Measurements from ENCODE around the gene RUNDC3A.
"Not testable (repeated sequence)": the region's sequence is repeated elsewhere in the genome, so short reads cannot be mapped to it uniquely, and the experiment has no call there.

RUNDC3A gene

DNA sequence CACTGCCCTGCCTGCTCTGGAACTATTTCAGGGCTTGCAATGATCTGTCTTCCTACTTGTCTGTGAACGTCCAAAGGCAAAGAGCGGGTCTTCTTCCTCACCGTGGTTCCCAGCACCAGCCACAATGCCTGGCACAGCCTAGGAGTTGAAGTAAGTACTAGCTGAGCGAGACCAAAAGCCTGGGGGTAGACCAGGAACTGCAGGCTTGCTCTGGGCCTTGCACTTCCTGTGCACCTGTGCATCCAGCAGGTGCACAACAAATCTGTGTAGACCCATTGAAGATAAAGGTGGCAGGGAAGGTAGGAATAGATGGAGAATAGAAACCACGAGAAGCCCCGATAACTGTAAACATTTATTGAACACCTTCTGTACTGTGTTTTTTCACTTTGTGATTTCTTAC, 50.6 kb downstream of the RUNDC3A start:
- peaks cover 3% of the 10 kb centered on the region for H3K4me1 Mint-ChIP-seq (ENCODE audit: low read depth)
- H3K27ac Mint-ChIP-seq = no peak overlapping the region
- peaks cover 71% of the 10 kb centered on the region for H3K27me3 Mint-ChIP-seq
- H3K9me3 Mint-ChIP-seq = no peaks in the 10 kb centered on the region
- no peaks in the 10 kb centered on the region for H3K36me3 Mint-ChIP-seq (ENCODE audit: low read depth)
- intact Hi-C loops (cut with micrococcal nuclease) = no loop called here
- no peak overlapping the region for H3K4me3 Mint-ChIP-seq

GRCh38 chr17:44359458-44360143, 51.2 kb downstream of the RUNDC3A start:
- Mint-ChIP-seq H3K4me1 (ENCODE audit: low read depth) (no peaks in the 10 kb centered on the region), H3K27me3 (peaks cover 75% of the 10 kb centered on the region), H3K27ac (no peak overlapping the region), H3K36me3 (ENCODE audit: low read depth) (no peaks in the 10 kb centered on the region), H3K4me3 (no peak overlapping the region), H3K9me3 (no peaks in the 10 kb centered on the region)
- intact Hi-C loops (cut with micrococcal nuclease) = no loop called here

- intact Hi-C loops (cut with micrococcal nuclease) = no loop called here
- Mint-ChIP-seq H3K27ac (no peak overlapping the region), H3K36me3 (ENCODE audit: low read depth) (no peaks in the 10 kb centered on the region), H3K9me3 (no peaks in the 10 kb centered on the region), H3K4me1 (ENCODE audit: low read depth) (no peaks in the 10 kb centered on the region), H3K4me3 (no peak overlapping the region), H3K27me3 (peaks cover 77% of the 10 kb centered on the region)
Observed at GRCh38 chr17:44360144-44360533, 51.7 kb downstream of the RUNDC3A start.

GRCh38 chr17:44360826-44361225, 52.4 kb downstream of the RUNDC3A start:
- H3K4me1 Mint-ChIP-seq (ENCODE audit: low read depth) = no peaks in the 10 kb centered on the region
- peaks cover 77% of the 10 kb centered on the region for H3K27me3 Mint-ChIP-seq
- no peak overlapping the region for H3K4me3 Mint-ChIP-seq
- no peak overlapping the region for H3K27ac Mint-ChIP-seq
- intact Hi-C loops (cut with micrococcal nuclease) = no loop called here
- H3K36me3 Mint-ChIP-seq (ENCODE audit: low read depth) = no peaks in the 10 kb centered on the region
- H3K9me3 Mint-ChIP-seq = no peaks in the 10 kb centered on the region

- peaks cover 77% of the 10 kb centered on the region for H3K27me3 Mint-ChIP-seq
- no peaks in the 10 kb centered on the region for H3K9me3 Mint-ChIP-seq
- no peak overlapping the region for H3K27ac Mint-ChIP-seq
- no peak overlapping the region for H3K4me3 Mint-ChIP-seq
- intact Hi-C loops (cut with micrococcal nuclease) = no loop called here
- H3K4me1 Mint-ChIP-seq (ENCODE audit: low read depth) = no peaks in the 10 kb centered on the region
- H3K36me3 Mint-ChIP-seq (ENCODE audit: low read depth) = no peaks in the 10 kb centered on the region
Observed at GRCh38 chr17:44361292-44362260, 53.2 kb downstream of the RUNDC3A start.

DNA sequence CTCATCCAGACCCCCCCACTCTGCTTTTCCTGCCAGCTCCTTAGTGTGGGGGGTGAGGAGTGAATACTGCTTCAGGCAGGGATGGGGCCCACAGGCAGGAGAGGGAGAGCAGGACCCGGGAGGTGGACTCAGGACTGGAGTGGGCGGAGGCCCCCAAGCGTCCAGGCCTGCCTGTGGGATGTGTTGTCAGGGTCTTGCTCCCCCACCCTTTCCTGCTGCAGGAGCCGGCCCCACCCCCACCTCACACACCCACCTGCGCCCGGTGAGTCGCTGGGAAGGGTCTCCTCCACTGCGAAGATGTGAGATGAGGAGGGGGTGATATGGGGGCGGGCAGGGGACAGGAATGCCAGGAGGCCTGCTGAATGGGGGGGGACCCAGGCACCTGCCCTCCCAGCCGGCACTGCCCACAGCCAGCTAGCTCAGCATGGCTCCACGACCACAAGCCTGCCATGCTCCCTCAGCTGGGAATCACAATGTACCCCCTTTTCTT, 54.1 kb downstream of the RUNDC3A start:
- Mint-ChIP-seq H3K36me3 (ENCODE audit: low read depth) (no peaks in the 10 kb centered on the region), H3K27me3 (peaks cover 84% of the 10 kb centered on the region), H3K9me3 (no peaks in the 10 kb centered on the region), H3K4me3 (no peak overlapping the region), H3K4me1 (ENCODE audit: low read depth) (no peaks in the 10 kb centered on the region), H3K27ac (no peak overlapping the region)
- intact Hi-C loops (cut with micrococcal nuclease) = no loop called here

DNA sequence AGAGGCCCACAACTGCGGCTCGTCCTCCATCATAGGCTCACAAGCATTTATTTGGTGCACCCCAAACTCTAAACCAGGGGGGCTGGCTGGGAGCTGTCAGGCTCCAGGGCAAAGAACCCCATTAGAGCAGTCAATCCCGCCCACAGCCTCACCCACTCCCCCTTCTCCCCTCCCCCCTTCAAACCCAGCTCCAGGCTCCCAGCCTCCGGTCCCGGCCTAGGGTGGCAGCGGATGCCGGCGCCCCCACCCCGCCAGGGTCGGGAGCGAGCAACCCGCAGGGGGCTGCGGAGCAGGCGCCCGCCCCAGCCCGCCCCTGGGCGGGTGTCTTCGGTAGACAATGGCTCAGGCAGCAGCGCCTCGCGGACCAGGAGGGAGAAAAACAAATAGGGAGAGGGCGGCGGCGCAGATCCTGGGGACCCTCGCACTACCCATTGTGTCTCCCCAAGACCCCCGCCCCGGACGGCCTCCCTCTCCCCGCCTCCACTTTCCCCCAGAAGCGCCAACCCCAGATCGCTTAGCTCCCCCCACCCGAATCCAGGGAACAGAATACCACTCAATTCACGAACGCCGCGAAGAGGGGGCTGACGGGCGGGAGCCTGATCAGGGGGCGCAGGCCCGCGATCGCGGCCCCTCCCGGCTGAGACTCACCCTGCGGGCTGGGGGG, 54.7 kb downstream of the RUNDC3A start:
- H3K9me3 Mint-ChIP-seq = no peaks in the 10 kb centered on the region
- intact Hi-C loops (cut with micrococcal nuclease) = no loop called here
- H3K4me3 Mint-ChIP-seq = peak overlapping the region; percentile 76
- H3K36me3 Mint-ChIP-seq (ENCODE audit: low read depth) = no peaks in the 10 kb centered on the region
- H3K4me1 Mint-ChIP-seq (ENCODE audit: low read depth) = no peaks in the 10 kb centered on the region
- no peak overlapping the region for H3K27ac Mint-ChIP-seq
- peaks cover 85% of the 10 kb centered on the region for H3K27me3 Mint-ChIP-seq

GRCh38 chr17:44363613-44364159, 55.3 kb downstream of the RUNDC3A start, which contains the start of gene FAM171A2:
Gene FAM171A2 (minus strand): TSS chr17:44363853. CDS start chr17:44363714, 139 bp downstream.
- Mint-ChIP-seq H3K36me3 (ENCODE audit: low read depth) (no peaks in the 10 kb centered on the region), H3K9me3 (no peaks in the 10 kb centered on the region), H3K4me3 (peak within 1 kb of the TSS; percentile 76), H3K4me1 (ENCODE audit: low read depth) (no peaks in the 10 kb centered on the region), H3K27ac (no peak within 1 kb of the TSS), H3K27me3 (peaks cover 83% of the 10 kb centered on the region)
- intact Hi-C loops (cut with micrococcal nuclease) = no loop called here

DNA sequence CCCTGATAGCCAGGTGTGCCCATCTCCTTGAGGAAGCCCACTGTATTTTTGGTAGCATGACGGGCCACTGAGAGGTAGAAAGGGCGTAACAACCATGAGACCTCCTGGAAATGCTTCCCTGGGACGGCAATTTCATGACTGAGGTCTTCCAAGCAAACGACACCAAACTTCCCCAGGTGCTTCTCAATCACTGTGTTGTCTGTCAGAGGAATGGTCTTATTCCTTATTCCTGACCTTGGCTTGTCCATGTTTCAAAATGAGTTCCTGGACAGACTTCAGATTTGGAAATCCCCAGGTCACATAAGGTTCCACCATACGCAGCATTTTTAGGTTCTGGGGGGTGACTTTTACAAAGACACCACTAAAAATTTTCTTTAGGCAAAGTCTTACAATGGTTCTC, 56.6 kb downstream of the RUNDC3A start:
- intact Hi-C loops (cut with micrococcal nuclease); H3K36me3 Mint-ChIP-seq (ENCODE audit: low read depth); H3K4me1 Mint-ChIP-seq (ENCODE audit: low read depth); H3K4me3 Mint-ChIP-seq; H3K27ac Mint-ChIP-seq; H3K9me3 Mint-ChIP-seq: not testable (repeated sequence)
- peaks cover 80% of the 10 kb centered on the region for H3K27me3 Mint-ChIP-seq

DNA sequence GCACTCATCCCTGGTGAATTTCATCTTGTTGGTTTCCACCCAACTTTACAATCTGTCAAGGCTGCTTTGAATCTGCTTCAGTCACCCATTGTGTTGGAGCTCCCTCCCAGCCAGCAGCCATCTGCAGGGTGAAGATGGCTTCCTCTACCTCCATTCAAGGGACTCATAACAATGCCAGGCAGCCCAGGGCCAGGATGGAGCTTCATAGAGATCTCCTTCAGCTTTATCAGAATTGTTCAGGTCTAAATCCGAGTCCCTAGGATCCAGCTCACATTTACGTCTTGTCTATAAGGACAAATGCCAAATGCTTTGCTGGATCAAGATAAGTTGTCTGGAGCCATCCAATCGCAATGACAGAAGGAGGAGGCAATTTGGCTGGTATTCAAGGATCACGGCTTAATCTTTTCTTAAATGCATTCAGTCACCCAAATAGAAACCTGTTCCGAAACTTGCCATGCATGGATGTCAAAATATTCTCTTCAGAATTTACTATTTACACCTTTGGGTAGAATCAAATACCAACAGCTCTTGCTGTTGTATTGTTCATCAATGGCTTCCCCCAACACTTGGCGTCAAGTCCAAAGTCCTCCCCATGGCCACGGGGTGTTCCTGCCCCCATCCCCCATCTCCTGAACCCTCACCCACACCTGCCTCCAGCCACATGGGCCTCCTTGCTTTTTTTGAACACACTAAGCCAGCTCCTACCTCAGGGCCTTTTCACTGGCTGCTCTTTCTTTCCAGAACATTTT, 59.0 kb downstream of the RUNDC3A start:
- Mint-ChIP-seq H3K27me3 (peaks cover 77% of the 10 kb centered on the region), H3K9me3 (no peaks in the 10 kb centered on the region), H3K27ac (no peak overlapping the region), H3K4me3 (no peak overlapping the region), H3K4me1 (ENCODE audit: low read depth) (no peaks in the 10 kb centered on the region), H3K36me3 (ENCODE audit: low read depth) (no peaks in the 10 kb centered on the region)
- intact Hi-C loops (cut with micrococcal nuclease) = no loop called here
